SHP77 (cell line): ENCODE data around the gene SYT6.
"Not testable (repeated sequence)": the region's sequence is repeated elsewhere in the genome, so short reads cannot be mapped to it uniquely, and the experiment has no call there.

Experiments
- DNase-seq, 2 experiments: peaks; one replicate each; lab custom pipeline; 2025; lab: John Stamatoyannopoulos, UW

SYT6 gene

DNA sequence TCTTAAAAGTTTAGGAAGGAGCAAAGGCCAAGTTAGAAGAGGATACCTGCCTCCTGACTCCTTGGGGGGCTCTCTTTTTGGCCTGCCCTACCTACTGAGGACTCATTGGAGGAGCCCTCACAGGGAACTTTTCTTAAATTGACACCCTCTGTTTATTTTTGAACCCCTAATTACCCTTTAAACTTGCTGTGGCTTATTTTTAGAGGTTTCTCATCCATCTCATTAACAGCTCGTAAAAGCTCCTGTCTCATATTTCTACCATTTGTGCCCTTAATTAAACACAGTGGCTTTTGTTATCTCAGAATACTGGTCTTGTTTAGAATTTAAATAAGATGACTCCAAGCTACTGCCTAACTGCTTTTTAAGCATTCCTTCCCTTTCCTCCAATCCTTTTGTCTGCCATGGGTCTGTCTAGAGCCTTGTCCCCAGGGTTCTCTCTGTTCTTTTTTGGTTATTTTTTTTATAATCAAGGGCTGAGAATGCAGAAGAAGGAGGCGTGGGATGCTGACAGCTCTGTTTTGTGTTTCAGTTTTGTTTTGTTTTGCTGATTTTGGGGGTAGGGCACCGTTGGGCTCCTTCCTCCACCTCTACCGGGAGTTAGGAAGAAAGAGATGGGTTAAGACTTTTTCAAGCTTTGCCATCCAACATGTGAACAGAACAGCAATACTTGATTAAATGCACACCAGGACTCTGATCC, 78.0 kb downstream of the SYT6 start:
- DNase-seq, result no peak

DNA sequence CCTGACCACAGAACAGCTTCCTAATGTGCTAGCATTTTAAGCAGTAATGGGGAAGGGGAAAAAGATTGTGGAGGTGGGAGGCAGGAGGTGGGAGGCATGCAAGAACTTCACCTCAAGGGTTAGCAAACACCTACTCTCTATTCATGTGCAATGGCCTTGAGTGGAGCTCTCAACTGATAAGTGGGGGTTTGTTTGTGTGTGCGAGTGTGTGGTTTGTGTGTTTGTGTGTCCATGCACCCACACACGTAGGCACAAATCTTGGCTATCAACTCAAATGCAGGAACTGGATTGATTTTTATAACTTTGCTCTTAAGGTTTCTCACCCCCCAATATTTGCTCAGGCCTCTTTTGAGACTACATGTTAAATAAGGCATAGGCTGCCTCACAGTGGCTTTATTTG, 78.6 kb downstream of the SYT6 start:
- no peak for DNase-seq

DNA sequence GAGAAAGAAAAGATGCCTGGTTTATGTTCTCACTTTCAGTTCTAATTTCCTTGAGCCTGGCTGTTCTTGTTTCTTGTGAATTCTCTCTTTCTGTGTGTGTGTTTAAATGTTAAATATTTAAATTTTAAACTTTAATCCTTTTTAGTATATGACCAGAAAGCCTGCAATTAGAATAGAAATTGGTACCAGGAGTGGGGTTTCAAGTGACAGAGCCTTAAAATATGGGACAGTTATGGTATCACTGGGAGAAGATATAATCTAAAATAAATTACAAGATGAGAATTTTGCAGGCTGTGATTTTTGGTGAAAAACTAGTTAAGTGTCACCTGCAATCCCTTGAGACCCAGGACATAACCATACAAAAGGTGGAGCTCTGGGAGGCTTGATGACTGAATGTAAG, 81.4 kb downstream of the SYT6 start:
- DNase-seq, result no peak

DNA sequence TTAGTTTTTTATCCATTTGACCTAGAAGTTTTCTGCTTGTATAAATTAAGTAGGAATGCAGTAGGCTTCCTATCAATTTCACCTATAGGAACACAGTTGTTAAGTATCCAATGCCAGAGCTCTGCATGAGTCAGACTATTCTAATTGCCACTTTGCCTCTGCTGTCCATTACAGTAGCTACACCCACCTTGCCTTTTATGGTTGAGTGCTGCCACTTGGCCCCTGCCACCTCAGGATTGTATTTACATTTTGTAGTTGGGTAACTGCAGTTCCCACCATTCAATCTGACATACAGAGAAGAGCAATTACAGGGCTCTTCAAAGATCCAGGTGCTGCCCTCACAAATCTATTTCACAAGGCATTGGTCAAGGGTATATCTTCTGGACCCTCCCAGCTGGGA, 83.9 kb downstream of the SYT6 start:
- not testable (repeated sequence) for DNase-seq

DNA sequence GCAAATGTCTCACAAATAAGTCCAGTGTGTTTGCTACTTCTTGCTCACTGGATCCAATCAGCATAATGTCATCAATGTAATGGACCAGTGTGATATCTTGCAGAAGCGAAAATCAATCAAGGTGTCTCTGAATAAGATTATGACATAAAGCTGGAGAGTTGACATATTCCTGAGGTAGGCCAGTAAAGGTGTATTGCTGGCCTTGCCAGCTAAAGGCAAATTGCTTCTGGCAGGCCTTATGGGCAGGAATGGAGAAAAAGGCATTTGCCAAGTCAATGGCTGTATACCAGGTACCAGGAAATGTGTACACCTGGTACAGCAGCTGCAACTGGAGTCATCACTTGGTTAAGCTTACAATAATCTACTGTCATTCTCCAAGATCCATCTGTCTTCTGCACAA, 85.0 kb downstream of the SYT6 start:
- DNase-seq, result not testable (repeated sequence)

DNA sequence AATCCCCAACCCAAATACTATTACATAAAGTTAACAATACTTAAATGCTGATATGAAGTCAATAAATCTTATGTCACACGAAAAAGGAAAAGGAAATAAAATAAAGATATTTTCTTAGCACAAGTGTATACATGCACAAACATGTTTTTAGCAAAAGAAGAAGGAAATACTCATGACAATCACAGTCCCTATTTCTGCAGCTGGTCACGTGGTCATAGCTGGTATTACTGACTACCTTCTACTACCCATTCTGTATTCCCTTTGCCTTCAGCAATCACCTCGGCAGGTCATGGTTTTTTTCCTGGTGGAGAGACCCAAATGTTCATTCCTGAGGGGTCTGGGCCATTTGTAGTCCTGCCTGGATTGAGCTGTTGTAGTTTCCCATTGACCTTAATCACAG, 88.0 kb downstream of the SYT6 start:
- not testable (repeated sequence) for DNase-seq

DNA sequence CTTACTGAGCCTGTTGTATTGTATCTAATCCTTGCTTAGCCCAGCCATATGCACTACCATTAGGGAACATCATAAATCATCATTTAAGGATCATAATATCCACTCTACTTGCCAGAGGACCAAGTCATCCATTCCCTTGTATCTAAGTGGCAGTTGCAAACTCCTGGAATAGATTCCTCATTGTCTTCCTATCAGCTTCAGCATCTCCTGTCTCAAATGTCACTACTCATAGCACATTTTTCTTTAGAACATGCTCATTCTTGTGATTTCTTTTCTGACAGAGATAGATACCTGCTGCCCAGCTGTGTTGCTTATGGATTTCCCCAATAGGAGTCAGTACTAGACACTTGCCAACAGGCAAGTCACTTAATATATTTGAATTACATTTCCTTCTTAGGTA, 90.1 kb downstream of the SYT6 start:
- DNase-seq, result no peak

DNA sequence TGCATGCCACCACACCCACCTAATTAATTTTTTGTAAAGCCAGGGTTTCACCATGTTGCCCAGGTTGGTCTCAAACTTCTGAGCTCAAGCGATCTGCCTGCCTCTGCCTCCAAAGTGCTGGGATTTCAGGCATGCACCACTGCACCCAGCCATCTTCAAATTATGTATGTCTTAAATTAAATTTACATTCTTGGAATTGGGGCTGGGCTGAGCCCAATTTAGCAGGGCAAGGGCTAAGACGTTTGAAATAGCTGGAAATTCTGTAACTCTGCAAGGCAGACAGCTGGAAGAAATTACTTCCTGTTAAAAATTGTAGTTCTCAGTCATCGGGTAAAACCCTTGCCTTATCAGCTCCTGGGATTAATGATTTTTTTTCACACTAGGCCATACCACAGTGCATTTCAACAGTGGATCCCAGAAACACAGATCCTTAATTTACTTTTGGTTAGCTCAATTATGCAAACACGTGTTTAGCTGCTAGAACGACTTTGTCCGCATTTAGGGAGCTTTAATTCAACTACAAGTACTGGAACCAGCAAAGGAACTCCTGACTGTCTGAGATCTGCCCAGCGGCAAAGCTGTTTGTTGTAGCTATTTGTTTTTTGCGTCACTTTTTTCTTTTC, 91.1 kb downstream of the SYT6 start:
- DNase-seq, result no peak

DNA sequence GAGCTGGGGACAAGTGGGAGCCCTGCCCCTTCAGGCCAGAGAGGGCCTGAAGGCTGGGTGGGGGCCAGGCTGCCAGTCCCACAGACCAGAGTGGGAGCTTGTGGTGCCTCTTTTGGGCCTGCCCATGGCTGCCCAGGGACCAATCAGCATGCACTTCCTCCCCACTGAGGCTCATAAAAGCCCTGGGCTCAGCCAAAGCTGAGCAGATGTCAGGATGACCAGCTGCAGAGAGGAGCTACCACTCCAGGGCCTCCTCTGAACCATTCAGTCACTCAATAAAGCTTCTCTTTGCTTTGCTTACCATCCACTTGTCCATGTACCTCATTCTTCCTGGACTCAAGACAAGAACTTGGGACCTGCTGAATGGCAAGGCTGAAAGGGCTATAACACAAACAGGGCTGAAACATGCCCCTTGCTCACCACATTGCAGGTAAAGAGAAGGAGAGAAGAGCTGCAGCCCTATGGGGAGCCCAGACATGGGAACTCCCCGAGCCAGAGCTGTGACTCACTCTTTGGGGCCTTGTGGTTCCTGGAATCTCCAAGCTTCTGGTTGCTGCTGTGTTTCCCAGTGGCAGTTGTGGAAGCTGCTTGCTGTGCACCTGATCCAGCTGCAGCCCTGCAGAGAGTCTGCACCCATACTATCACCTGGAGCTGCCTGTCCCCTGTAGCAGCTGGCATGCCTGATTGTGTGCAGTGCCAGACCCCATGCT, 92.4 kb downstream of the SYT6 start:
- no peak for DNase-seq

DNA sequence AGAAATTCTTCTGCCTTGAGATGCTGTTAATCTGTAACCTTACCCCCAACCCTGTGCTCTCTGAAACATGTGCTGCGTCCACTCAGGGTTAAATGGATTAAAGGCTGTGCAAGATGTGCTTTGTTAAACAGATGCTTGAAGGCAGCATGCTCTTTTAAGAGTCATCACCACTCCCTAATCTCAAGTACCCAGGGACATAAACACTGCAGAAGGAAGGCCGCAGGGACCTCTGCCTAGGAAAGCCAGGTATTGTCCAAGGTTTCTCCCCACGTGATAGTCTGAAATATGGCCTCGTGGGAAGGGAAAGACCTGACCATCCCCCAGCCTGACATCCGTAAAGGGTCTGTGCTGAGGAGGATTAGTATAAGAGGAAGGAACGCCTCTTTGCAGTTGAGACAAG, 95.4 kb downstream of the SYT6 start:
- not testable (repeated sequence) for DNase-seq

DNA sequence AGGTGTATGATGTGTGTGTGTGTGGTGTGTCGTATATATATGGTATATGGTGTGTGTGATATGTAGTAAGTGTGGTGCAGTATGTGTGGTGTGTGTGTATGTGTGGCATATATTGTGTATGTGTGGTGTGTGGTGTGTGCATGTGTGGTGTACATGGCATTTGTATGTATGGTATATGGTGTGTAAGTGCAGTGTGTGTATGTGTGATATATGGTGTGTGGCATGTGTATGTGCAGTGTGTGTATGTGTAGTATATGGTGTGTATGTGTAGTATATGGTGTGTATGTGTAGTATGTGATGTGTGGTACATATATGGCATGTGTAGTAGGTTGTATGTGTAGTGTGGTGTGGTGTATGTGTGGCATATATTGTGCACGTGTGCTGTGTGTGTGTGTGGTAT, 99.5 kb downstream of the SYT6 start:
- DNase-seq, result no peak

DNA sequence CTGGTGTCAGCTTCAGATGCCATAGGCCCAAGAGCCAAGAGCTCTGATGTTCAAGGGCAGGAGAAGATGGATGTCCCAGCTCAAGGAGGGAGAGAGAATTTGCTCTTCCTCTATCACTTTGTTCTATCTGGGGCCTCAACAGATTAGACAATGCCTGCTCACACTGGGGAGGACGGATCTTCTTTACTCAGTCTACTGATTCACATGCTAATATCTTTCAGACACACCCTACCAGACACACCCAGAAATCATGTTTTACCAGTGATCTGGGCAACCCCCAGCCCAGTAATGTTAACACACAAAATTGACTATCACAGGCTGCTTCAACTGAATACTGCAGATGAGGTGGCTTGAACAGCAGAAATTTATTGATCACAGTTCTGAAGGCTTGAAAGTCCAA, 105.4 kb downstream of the SYT6 start:
- DNase-seq, result no peak

DNA sequence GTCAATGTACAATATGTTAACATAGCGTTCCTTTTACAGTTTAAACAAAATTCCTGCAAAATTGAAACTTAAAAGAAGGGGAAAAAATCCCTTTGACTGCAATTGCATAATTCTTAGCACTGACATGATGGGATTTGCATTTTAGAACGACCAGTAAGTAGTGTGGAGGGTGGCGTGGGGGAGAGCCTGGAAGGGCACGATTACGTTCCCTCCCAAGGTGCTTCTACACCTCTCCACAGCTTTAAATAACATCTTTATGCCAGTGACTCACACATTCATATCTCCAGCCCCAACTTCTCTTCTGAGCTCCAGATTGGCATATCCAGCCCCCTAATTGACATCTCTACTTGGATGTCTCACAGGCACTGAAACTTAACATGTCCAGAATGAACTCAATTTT, 110.1 kb downstream of the SYT6 start:
- no peak for DNase-seq

DNA sequence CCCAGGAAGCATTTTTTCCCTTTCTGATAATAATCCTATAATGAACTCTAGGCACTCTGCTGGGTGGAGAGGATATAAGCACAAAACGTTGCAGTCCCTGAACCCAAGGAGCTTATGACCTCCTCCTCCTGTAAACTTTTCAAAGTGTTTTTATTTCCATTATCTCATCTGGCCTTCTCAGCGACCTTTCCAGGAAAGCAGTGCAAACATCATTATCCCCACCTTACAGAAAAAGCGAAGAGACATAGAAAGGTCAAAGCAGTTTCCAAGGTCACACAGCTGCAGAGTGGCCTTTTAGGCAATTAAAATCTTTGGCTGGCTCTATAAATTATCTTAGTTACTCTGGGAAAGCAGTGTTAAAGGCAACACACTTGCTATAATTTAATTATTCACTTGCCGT, 110.6 kb downstream of the SYT6 start:
- no peak for DNase-seq

DNA sequence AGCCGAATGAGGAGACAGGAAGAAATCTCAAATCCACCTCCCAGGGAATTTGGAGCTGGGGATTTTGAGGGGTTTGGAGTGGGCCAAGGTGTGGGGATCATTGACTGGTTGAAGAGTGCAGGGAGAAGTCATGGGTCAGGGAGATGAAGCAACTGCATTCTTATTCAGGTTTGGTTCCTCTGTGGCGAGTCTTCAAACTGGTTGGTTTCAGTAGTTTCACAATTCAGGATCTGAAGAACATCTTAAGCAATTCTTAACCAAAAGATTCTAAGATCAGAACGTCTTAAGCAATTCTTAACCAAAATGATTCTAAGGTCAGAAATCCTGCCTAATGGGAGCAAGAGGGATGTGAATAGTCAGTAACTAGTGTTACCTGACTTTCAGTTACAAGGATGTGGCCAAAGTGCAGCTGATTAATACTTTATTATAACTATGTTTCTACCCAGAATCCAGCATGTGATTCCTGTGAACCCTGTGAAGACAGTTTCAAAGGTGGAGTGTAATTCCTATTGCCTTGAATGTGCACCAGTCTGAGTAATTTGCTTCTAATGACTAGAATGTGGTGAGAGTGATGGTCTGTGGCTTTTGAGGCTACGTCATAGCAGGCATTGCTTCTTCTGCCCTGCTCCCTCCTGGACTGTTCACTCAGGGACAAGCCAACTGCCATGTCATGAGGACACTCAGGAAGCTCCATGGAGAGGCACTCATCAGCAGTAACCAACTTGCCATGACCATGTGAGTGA, 113.2 kb downstream of the SYT6 start:
- DNase-seq, result no peak
